ENCODE measurements around the gene SCAF1.

Gene SCAF1

GRCh38 chr19:49639401-49640112 is 2.5 kb upstream of the SCAF1 start:
- FAIRE-seq (no peak), DNase-seq (ENCODE audit: insufficient read length) (no peak)
- TF ChIP-seq POLR2A (IDR thresholded peaks at IDR 0.05; ENCODE audit: low read depth, low read length) (no peak), TAF1 (IDR thresholded peaks at IDR 0.05; ENCODE audit: borderline replicate concordance, low read depth, low read length) (no peak), POLR2AphosphoS5 (IDR thresholded peaks at IDR 0.05; ENCODE audit: low read depth, low read length) (no peak)

- FAIRE-seq: peak; percentile 99
- DNase-seq (ENCODE audit: insufficient read length): peak; percentile 96
- peak; percentile 84 for TF ChIP-seq POLR2AphosphoS5 (IDR thresholded peaks at IDR 0.05; ENCODE audit: low read depth, low read length)
- peak; percentile 86 for TF ChIP-seq POLR2A (IDR thresholded peaks at IDR 0.05; ENCODE audit: low read depth, low read length)
- peak; percentile 64; the same call in 1 of the 2 replicates for TF ChIP-seq TAF1 (IDR thresholded peaks at IDR 0.05; ENCODE audit: borderline replicate concordance, low read depth, low read length)
Measured at GRCh38 chr19:49640113-49640898, 1.7 kb upstream of the SCAF1 start, which contains the start of gene RRAS. TSS of gene RRAS (minus strand) at chr19:49640143. CDS start at chr19:49640098, 45 bp downstream.

GRCh38 chr19:49642492-49643035 is 555 bp downstream of the SCAF1 start:
- FAIRE-seq (peak; percentile 72), DNase-seq (ENCODE audit: insufficient read length) (no peak)
- TF ChIP-seq POLR2AphosphoS5 (IDR thresholded peaks at IDR 0.05; ENCODE audit: low read depth, low read length): no peak
- no peak for TF ChIP-seq POLR2A (IDR thresholded peaks at IDR 0.05; ENCODE audit: low read depth, low read length)
- no peak for TF ChIP-seq TAF1 (IDR thresholded peaks at IDR 0.05; ENCODE audit: borderline replicate concordance, low read depth, low read length)

- DNase-seq (ENCODE audit: insufficient read length) (no peak), FAIRE-seq (peak; percentile 38)
- TF ChIP-seq TAF1 (IDR thresholded peaks at IDR 0.05; ENCODE audit: borderline replicate concordance, low read depth, low read length) (no peak), POLR2AphosphoS5 (IDR thresholded peaks at IDR 0.05; ENCODE audit: low read depth, low read length) (no peak), POLR2A (IDR thresholded peaks at IDR 0.05; ENCODE audit: low read depth, low read length) (no peak)
Measured at GRCh38 chr19:49643466-49643865, 1.5 kb downstream of the SCAF1 start.

GRCh38 chr19:49645592-49645991 is 3.6 kb downstream of the SCAF1 start:
- FAIRE-seq: no peak
- no peak for DNase-seq (ENCODE audit: insufficient read length)
- TF ChIP-seq POLR2AphosphoS5 (IDR thresholded peaks at IDR 0.05; ENCODE audit: low read depth, low read length): no peak
- TF ChIP-seq TAF1 (IDR thresholded peaks at IDR 0.05; ENCODE audit: borderline replicate concordance, low read depth, low read length): no peak
- TF ChIP-seq POLR2A (IDR thresholded peaks at IDR 0.05; ENCODE audit: low read depth, low read length): no peak

- no peak for FAIRE-seq
- no peak for DNase-seq (ENCODE audit: insufficient read length)
- no peak for TF ChIP-seq POLR2A (IDR thresholded peaks at IDR 0.05; ENCODE audit: low read depth, low read length)
- no peak for TF ChIP-seq TAF1 (IDR thresholded peaks at IDR 0.05; ENCODE audit: borderline replicate concordance, low read depth, low read length)
- no peak for TF ChIP-seq POLR2AphosphoS5 (IDR thresholded peaks at IDR 0.05; ENCODE audit: low read depth, low read length)
Measured at GRCh38 chr19:49645995-49646394, 4.0 kb downstream of the SCAF1 start.

GRCh38 chr19:49646586-49646985 is 4.6 kb downstream of the SCAF1 start:
- TF ChIP-seq TAF1 (IDR thresholded peaks at IDR 0.05; ENCODE audit: borderline replicate concordance, low read depth, low read length): no peak
- TF ChIP-seq POLR2AphosphoS5 (IDR thresholded peaks at IDR 0.05; ENCODE audit: low read depth, low read length): no peak
- TF ChIP-seq POLR2A (IDR thresholded peaks at IDR 0.05; ENCODE audit: low read depth, low read length): no peak
- FAIRE-seq (no peak), DNase-seq (ENCODE audit: insufficient read length) (no peak)

- no peak for TF ChIP-seq POLR2AphosphoS5 (IDR thresholded peaks at IDR 0.05; ENCODE audit: low read depth, low read length)
- TF ChIP-seq TAF1 (IDR thresholded peaks at IDR 0.05; ENCODE audit: borderline replicate concordance, low read depth, low read length): no peak
- no peak for TF ChIP-seq POLR2A (IDR thresholded peaks at IDR 0.05; ENCODE audit: low read depth, low read length)
- FAIRE-seq: no peak
- no peak for DNase-seq (ENCODE audit: insufficient read length)
Measured at GRCh38 chr19:49651029-49651819, 9.2 kb downstream of the SCAF1 start.

GRCh38 chr19:49651820-49652550 is 10.0 kb downstream of the SCAF1 start:
- no peak for TF ChIP-seq TAF1 (IDR thresholded peaks at IDR 0.05; ENCODE audit: borderline replicate concordance, low read depth, low read length)
- TF ChIP-seq POLR2A (IDR thresholded peaks at IDR 0.05; ENCODE audit: low read depth, low read length): no peak
- TF ChIP-seq POLR2AphosphoS5 (IDR thresholded peaks at IDR 0.05; ENCODE audit: low read depth, low read length): no peak
- FAIRE-seq: no peak
- DNase-seq (ENCODE audit: insufficient read length): no peak

Data from GM12892 (cell line).